Spleen (tissue), 7 donors: ENCODE data around the gene MBD2.

Source experiments
- CTCF ChIP-seq, 11 experiments: fragments of 200-600 bp in 7 of 11; fragments of 450-650 bp in 4 of 11; sonication (generic) in 4 of 11; IDR thresholded peaks in 8 of 11; conservative IDR thresholded peaks in 3 of 11; 1 replicate in 7 of 11; 2 replicates in 4 of 11; pipeline versions ENCODE4 v1.4.0 to v1.8.0; 2016 to 2021; ENCODE audit warnings: antibody characterized with exemption in 11 of 11, inconsistent platforms in 4 of 11, mild to moderate bottlenecking in 1 of 11
- POLR2A ChIP-seq, 3 donors: fragments of 450-650 bp; IDR thresholded peaks; one replicate each; pipeline ENCODE4 v1.5.1; 2017; ENCODE audit warnings: antibody characterized with exemption in 3 of 3, mild to moderate bottlenecking in 1 of 3
- donor health status: DM: no; HTN: no; CAD: no; lungs with moderate emphysema.
- donor health status: DM: no; HTN: no; CAD: no.
- donor health status: DM: no; HTN: no; CAD: no.

GRCh38 chr18:54210463-54210862 lies 14.0 kb downstream of the MBD2 start:
- TF ChIP-seq CTCF (IDR thresholded peaks at IDR 0.05 in 8 of 11, conservative IDR thresholded peaks at IDR 0.05 in 3 of 11) (no peak), POLR2A (IDR thresholded peaks at IDR 0.05) (no peak)
